ENCODE results near the gene NIN. TPM values are rescaled to one million over a fixed set of nuclear protein-coding genes. Genes with fewer than 3 reads are reported as not detected.

NIN gene
- polyA plus RNA-seq, 1 donor from 2014 or later: 47.6 TPM

- Histone ChIP-seq H3K79me2 (replicated peaks; ENCODE audit: insufficient read depth, low read length) (no peaks in the 10 kb centered on the region), H3F3A (ENCODE audit: insufficient read depth, low read length, poor library complexity, severe bottlenecking) (no peaks in the 10 kb centered on the region), H3K4me3 (ENCODE audit: low read length) (no peak overlapping the region), H2AFZ (ENCODE audit: low read depth, low read length) (no peak overlapping the region), H3K36me3 (ENCODE audit: insufficient read depth, low read length) (no peaks in the 10 kb centered on the region), H3K27me3 (ENCODE audit: insufficient read depth, low read depth, low read length) (no peaks in the 10 kb centered on the region), H3K9me3 (ENCODE audit: low read length) (no peaks in the 10 kb centered on the region), H3K9me2 (ENCODE audit: insufficient read depth, low read length) (no peaks in the 10 kb centered on the region), H3K27ac (ENCODE audit: low read length) (no peak overlapping the region), H3K9ac (ENCODE audit: low read length) (no peak overlapping the region), H3K4me2 (ENCODE audit: low read length) (no peak overlapping the region), H4K20me1 (ENCODE audit: insufficient read depth) (no peaks in the 10 kb centered on the region)
- no peak for TF ChIP-seq EZH2 (IDR thresholded peaks at IDR 0.05; ENCODE audit: borderline replicate concordance, insufficient read depth, low read length, poor library complexity, severe bottlenecking)
- no peak for TF ChIP-seq CTCF (IDR thresholded peaks at IDR 0.05; ENCODE audit: poor library complexity, severe bottlenecking)
- TF ChIP-seq EP300 (conservative IDR thresholded peaks at IDR 0.05; ENCODE audit: poor library complexity, severe bottlenecking): no peak
- TF ChIP-seq TAF1 (IDR thresholded peaks at IDR 0.05; ENCODE audit: low read depth): no peak
- TF ChIP-seq POLR2AphosphoS5 (IDR thresholded peaks at IDR 0.05): no peak
These were observed 28.3 kb upstream of the NIN start for GRCh38 chr14:50859296-50859624.

GRCh38 chr14:50856660-50857059 lies 25.7 kb upstream of the NIN start:
- Histone ChIP-seq H2AFZ (ENCODE audit: low read depth, low read length) (no peak overlapping the region), H3K79me2 (replicated peaks; ENCODE audit: insufficient read depth, low read length) (no peaks in the 10 kb centered on the region), H3K4me2 (ENCODE audit: low read length) (no peak overlapping the region), H3F3A (ENCODE audit: insufficient read depth, low read length, poor library complexity, severe bottlenecking) (no peaks in the 10 kb centered on the region), H3K27ac (ENCODE audit: low read length) (no peak overlapping the region), H3K9ac (ENCODE audit: low read length) (no peak overlapping the region), H3K9me2 (ENCODE audit: insufficient read depth, low read length) (no peaks in the 10 kb centered on the region), H4K20me1 (ENCODE audit: insufficient read depth) (no peaks in the 10 kb centered on the region), H3K4me3 (ENCODE audit: low read length) (no peak overlapping the region), H3K36me3 (ENCODE audit: insufficient read depth, low read length) (no peaks in the 10 kb centered on the region), H3K9me3 (ENCODE audit: low read length) (no peaks in the 10 kb centered on the region), H3K27me3 (ENCODE audit: insufficient read depth, low read depth, low read length) (no peaks in the 10 kb centered on the region)
- TF ChIP-seq POLR2AphosphoS5 (IDR thresholded peaks at IDR 0.05) (no peak), MXI1 (conservative IDR thresholded peaks at IDR 0.05; ENCODE audit: poor library complexity, severe bottlenecking) (no peak), TAF1 (IDR thresholded peaks at IDR 0.05; ENCODE audit: low read depth) (no peak), RAD21 (conservative IDR thresholded peaks at IDR 0.05) (no peak), CTCF (IDR thresholded peaks at IDR 0.05; ENCODE audit: poor library complexity, severe bottlenecking) (no peak), SMC3 (conservative IDR thresholded peaks at IDR 0.05; ENCODE audit: poor library complexity) (no peak), EZH2 (IDR thresholded peaks at IDR 0.05; ENCODE audit: borderline replicate concordance, insufficient read depth, low read length, poor library complexity, severe bottlenecking) (no peak), REST (IDR thresholded peaks at IDR 0.05; ENCODE audit: borderline replicate concordance) (no peak), EP300 (conservative IDR thresholded peaks at IDR 0.05; ENCODE audit: poor library complexity, severe bottlenecking) (no peak)
